ENCODE data around the gene DOCK1. TPM values are rescaled to one million over a fixed set of nuclear protein-coding genes. Genes with fewer than 3 reads are reported as not detected.

Gene DOCK1
- total RNA-seq, 2 donors from 2014 or later, result 34.3 to 44.1 TPM

DNA sequence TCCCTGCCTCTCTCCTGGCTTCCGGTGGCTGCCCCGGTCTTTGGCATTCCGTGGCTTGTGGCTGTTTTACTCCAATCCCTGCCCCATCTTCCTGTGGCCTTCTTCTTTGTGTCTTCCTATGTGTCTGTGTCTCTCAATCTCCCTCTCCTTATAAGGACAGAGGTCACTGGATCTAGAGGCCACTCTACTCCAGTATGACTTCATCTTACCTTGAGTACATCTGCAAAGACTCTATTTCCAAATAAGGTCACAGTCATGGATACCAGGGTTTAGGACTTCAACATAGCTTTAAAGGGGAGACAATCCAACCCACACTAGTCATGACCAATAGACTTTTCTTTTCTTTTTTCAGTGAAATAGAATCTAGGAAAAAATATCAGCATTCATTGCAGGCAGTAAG, 444.5 kb downstream of the DOCK1 start:
- Histone ChIP-seq H3K36me3 (replicated peaks in 1 of 2; ENCODE audit: insufficient read depth in 1 of 2, low read depth in 2 of 2) (no peaks in the 10 kb centered on the region), H3K4me1 (no peaks in the 10 kb centered on the region), H3K27ac (no peak overlapping the region), H3K9me3 (no peaks in the 10 kb centered on the region), H3K4me3 (no peak overlapping the region), H3K27me3 (no peaks in the 10 kb centered on the region)
- TF ChIP-seq POLR2A (IDR thresholded peaks at IDR 0.05), result no peak
- TF ChIP-seq, protein P1, sequence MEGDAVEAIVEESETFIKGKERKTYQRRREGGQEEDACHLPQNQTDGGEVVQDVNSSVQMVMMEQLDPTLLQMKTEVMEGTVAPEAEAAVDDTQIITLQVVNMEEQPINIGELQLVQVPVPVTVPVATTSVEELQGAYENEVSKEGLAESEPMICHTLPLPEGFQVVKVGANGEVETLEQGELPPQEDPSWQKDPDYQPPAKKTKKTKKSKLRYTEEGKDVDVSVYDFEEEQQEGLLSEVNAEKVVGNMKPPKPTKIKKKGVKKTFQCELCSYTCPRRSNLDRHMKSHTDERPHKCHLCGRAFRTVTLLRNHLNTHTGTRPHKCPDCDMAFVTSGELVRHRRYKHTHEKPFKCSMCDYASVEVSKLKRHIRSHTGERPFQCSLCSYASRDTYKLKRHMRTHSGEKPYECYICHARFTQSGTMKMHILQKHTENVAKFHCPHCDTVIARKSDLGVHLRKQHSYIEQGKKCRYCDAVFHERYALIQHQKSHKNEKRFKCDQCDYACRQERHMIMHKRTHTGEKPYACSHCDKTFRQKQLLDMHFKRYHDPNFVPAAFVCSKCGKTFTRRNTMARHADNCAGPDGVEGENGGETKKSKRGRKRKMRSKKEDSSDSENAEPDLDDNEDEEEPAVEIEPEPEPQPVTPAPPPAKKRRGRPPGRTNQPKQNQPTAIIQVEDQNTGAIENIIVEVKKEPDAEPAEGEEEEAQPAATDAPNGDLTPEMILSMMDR (IDR thresholded peaks at IDR 0.05), result no peak
- ATAC-seq (no peak), DNase-seq (no peak)
- 93 to 97% methylated on average over 3 of the region's 3 CpGs for WGBS, 2 donors
- intact Hi-C loops (cut with DNase I), result no loop called here

DNA sequence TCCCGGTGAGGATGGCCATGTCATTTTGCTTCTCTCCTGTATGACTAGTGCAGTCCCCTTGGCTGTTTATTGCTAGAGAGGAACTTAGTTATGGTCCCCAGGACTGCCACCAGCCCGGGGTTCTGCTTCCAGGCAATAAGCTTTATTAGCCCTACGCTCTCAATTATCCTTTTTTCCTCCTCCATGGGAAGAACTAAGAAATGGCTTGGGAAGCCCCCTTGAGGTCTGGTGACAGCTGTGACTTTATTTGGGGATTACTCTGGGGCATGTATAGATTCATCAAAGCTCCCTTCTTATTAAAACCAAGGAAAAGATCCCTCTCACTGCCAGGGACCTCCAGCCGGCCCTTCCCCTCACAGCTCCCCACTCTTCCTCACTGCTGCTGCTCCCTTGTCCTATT, 446.3 kb downstream of the DOCK1 start:
- no peak overlapping the region for H3K27ac ChIP-seq
- intact Hi-C loops (cut with DNase I), result no loop called here
- H3K4me3 ChIP-seq, result no peak overlapping the region
- H3K4me1 ChIP-seq, result no peaks in the 10 kb centered on the region
- WGBS, 2 donors, result 91 to 96% methylated on average over 4 of the region's 4 CpGs
- DNase-seq, result no peak
- no peaks in the 10 kb centered on the region for H3K27me3 ChIP-seq
- H3K9me3 ChIP-seq, result no peaks in the 10 kb centered on the region
- no peak for TF ChIP-seq POLR2A (IDR thresholded peaks at IDR 0.05)
- TF ChIP-seq, protein P1 (IDR thresholded peaks at IDR 0.05), result no peak
- no peak for ATAC-seq
- no peaks in the 10 kb centered on the region for H3K36me3 ChIP-seq (replicated peaks in 1 of 2; ENCODE audit: insufficient read depth in 1 of 2, low read depth in 2 of 2)

DNA sequence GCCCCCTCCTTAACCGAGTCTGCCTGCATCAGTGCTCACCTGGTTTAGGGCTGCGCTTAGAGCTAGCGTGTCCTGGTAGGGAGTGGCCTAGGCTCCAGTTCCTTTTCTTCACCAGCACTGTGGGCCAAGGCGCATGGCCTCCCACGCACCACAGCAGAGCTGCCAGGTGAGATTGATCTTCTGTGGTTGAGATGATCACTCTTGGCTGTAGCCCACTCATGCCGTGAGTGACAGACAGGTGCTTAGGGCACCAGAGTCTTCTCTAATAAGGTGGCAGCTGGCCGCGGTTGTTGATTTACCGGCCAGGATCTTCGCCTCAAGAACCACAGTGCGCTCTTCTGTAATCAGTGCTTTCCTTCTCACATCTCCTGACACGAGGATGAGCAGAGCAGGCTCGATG, 448.3 kb downstream of the DOCK1 start:
- intact Hi-C loops (cut with DNase I), result no loop called here
- Histone ChIP-seq H3K9me3 (no peaks in the 10 kb centered on the region), H3K27me3 (no peaks in the 10 kb centered on the region), H3K27ac (no peak overlapping the region), H3K36me3 (replicated peaks in 1 of 2; ENCODE audit: insufficient read depth in 1 of 2, low read depth in 2 of 2) (no peaks in the 10 kb centered on the region), H3K4me1 (no peaks in the 10 kb centered on the region), H3K4me3 (no peak overlapping the region)
- TF ChIP-seq, protein P1 (IDR thresholded peaks at IDR 0.05), result no peak
- TF ChIP-seq POLR2A (IDR thresholded peaks at IDR 0.05), result no peak
- 87 to 94% methylated on average over 7 to 13 of the region's 13 CpGs for WGBS, 2 donors
- DNase-seq (no peak), ATAC-seq (no peak)

DNA sequence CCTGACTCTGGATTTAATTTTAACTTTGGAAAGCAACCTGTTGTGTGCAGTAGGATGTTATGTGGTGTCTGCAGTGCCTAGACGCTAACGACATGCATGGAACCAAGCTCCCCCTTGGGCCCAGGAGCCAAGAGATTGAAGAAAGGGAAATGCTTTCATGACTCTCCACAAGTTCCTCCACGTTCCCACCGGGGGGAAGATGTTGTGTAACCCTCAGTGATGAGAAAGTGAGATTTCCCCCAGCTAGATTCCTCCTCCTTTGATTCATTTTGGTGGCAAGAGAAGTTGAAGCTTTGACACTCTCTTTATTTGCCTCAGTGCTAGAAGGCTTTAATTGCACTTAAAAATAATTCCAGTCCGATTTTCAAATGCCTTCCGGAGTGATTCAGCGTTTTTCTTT, 449.0 kb downstream of the DOCK1 start:
- Histone ChIP-seq H3K36me3 (replicated peaks in 1 of 2; ENCODE audit: insufficient read depth in 1 of 2, low read depth in 2 of 2) (no peaks in the 10 kb centered on the region), H3K4me1 (no peaks in the 10 kb centered on the region), H3K27ac (no peak overlapping the region), H3K9me3 (no peaks in the 10 kb centered on the region), H3K27me3 (no peaks in the 10 kb centered on the region), H3K4me3 (no peak overlapping the region)
- no peak for ATAC-seq
- 72 to 81% methylated on average over 7 of the region's 7 CpGs for WGBS, 2 donors
- no peak for DNase-seq
- TF ChIP-seq, protein P1 (IDR thresholded peaks at IDR 0.05), result no peak
- TF ChIP-seq POLR2A (IDR thresholded peaks at IDR 0.05), result no peak
- intact Hi-C loops (cut with DNase I), result no loop called here

DNA sequence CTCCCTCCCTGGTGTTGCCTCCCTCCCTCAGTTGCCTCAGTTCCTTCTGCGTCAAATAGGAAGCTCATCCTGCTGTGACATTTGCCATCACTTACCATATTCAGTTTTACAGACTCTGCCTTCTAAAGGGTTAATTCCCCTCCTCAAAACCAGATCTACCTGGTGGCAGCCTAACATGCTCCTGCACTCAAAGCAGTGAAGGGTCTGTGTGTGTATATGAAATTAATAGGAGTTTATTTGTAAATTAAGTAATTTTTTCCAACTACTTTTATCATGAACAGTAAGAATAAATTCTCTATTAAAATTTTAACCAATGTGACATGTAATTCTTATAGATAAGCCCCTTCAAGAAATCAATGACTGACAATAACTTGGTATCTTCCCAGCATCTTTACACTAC, 449.8 kb downstream of the DOCK1 start:
- DNase-seq (no peak), ATAC-seq (no peak)
- no peak for TF ChIP-seq POLR2A (IDR thresholded peaks at IDR 0.05)
- TF ChIP-seq, protein P1 (IDR thresholded peaks at IDR 0.05), result peak in 1 of 7 experiments; percentile 23
- Histone ChIP-seq H3K9me3 (no peaks in the 10 kb centered on the region), H3K4me3 (no peak overlapping the region), H3K27ac (no peak overlapping the region), H3K36me3 (replicated peaks in 1 of 2; ENCODE audit: insufficient read depth in 1 of 2, low read depth in 2 of 2) (no peaks in the 10 kb centered on the region), H3K27me3 (no peaks in the 10 kb centered on the region), H3K4me1 (no peaks in the 10 kb centered on the region)
- 88 to 100% methylated on average over 1 of the region's 1 CpG for WGBS, 2 donors
- intact Hi-C loops (cut with DNase I), result no loop called here
